GM08714 (cell line): ENCODE data around the gene SIX3.

Source experiments
- H3K4me3 ChIP-seq: fragments of 200-500 bp; sonication (Bioruptor generic); 2 replicates; pipeline ENCODE4 v1.5.1; 2014; ENCODE audit warnings: mild to moderate bottlenecking, low read length, inconsistent platforms
- ZNF274 ChIP-seq: IDR thresholded peaks from 2 replicates; pipeline ENCODE4 v1.6.1; 2012; ENCODE audit warnings: mild to moderate bottlenecking, low read depth, low read length

Gene SIX3

GRCh38 chr2:44934983-44935728, 6.3 kb upstream of the SIX3 start:
- no peak for TF ChIP-seq ZNF274
- H3K4me3 ChIP-seq = peak overlapping the region; percentile 13; the same call in 1 of the 2 replicates

- no peak overlapping the region for H3K4me3 ChIP-seq
- no peak for TF ChIP-seq ZNF274
These were observed 5.8 kb upstream of the SIX3 start for GRCh38 chr2:44935729-44936098.

DNA sequence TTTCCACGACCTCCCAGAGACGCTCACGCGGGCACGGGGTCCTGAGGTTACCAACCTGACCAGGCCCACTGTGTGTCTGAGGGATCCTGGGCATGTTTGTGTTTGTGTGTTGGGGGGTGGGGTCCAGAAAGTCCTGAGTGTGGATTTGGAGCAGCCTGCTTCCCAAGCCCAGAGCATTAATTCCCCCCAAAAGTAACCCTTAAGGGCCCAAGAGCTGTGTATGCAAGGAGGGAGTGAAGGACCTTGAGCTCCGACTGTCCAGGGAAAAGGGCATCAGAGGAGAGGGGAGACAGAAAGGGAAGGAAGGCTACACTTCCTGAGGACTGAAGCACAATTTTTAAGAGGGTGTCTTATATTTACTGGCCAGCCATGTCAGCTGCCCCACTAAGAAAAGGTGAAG, 5.2 kb upstream of the SIX3 start:
- no peak for TF ChIP-seq ZNF274
- no peak overlapping the region for H3K4me3 ChIP-seq

DNA sequence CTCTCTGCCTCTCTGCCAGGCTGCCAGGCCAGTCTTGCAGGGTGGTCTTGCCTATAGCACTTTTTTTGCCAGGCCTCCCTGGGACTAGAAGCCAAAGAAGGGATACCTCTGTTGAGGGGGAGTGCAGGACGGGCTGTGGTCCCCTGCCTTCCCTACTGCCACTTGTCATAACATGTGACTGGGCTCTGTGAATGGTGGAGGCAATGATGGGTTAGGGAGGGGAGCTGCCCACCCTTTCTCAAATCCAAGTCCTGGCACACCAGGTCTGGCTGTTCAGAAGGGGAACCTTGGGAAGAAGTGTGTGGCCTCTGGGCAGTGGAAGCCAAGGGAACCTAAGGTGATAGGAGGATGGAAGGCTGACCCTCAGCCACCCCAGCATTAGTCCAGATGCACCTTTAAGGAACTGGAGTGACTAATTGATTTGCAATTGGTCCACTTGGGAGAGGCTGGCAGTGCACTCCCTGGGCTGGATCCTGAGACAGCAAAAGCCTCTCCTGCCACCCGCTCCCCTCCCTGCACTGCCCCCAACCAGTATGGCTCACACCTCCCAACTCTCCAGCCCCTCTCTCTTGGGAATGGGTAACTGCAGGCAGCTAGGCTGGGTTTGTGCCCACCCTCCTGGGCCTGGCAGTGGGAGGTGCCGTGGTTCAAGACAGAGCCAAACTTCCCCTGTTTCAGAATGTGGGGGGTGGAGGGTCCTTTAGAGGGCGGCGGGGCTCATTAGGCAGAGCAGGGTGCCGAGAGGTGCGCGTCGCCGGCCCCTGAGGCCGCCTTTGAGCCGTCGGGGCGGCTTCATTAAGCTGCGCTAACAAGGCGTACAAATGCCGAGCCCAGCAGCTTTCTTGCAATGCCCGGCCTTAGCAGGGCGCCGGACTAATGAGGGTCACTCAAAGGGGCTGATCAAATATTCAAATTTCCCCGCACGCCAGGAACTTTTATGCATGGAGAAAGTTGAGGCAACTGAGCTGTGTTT, 4.5 kb upstream of the SIX3 start:
- no peak for TF ChIP-seq ZNF274
- no peak overlapping the region for H3K4me3 ChIP-seq

DNA sequence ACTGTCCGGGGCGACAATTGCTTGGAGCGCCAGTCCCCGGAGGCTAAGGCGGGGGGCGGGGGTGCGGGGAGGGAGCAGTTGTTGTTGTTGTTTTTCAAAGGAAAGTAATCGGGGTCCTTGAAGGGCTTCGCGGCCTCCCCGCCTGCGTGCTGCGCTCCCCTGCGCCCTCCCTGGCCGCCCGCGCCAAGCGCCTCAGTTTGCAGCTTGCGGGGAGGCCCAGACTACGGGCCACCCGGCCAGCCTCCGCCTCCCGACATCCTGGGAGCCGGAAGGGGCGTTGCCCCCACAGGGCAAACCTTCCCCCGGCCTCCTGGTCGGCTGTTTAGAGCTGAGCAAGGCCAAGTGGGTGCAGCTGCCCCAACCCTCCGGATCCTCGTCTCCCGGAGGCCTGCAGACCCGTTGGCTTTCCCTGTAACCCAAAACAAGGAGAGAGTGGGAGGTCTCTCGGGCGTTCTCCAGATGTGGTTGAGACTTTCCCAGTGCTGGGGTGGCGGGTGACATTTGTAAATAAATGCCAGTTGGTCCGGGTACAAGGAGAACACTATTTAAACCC, 3.7 kb upstream of the SIX3 start:
- no peak overlapping the region for H3K4me3 ChIP-seq

DNA sequence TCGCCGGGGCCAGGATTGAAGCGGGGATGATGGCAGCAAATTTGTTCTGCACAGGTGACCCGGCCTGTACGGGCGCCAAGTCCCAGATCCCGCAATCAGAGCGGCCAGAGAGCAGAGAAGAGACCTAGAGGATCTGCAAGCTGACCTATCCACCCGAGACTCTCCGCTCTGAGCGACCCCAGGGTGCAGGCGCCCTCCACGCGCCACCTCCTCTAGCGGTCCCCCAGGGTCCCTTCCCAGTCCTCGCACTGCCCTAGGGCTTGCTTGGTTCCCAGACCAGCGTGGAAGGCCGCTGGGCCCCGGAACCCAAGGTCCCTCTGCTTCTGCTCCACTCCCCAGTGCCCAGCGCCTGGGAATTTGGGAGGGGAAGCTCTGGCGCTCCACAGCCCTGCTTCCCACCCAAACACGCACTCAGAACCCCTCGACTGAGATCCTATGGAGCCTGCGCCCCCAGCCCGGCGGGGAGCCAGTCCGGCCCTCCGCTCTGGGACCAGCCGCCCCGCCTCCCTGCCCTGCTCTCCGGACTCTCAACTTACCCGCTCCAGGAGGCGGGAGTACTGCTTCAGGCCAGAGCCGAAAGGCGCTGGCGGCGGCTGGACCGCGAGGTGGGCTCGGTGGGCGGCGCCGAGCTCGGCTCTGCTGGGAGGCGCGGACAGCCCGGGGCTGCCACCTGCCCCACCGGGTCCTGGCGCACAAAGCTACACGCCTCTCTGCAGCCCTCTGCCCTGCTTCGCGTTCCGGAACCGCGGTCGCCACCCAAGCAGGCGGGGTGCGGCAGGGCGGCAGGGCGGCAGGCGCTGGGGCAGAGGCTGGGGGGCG, 3.0 kb upstream of the SIX3 start:
- no peak overlapping the region for H3K4me3 ChIP-seq
- TF ChIP-seq ZNF274 = no peak

More for the DNA sequence above, 3.7 kb upstream of the SIX3 start:
- no peak for TF ChIP-seq ZNF274

DNA sequence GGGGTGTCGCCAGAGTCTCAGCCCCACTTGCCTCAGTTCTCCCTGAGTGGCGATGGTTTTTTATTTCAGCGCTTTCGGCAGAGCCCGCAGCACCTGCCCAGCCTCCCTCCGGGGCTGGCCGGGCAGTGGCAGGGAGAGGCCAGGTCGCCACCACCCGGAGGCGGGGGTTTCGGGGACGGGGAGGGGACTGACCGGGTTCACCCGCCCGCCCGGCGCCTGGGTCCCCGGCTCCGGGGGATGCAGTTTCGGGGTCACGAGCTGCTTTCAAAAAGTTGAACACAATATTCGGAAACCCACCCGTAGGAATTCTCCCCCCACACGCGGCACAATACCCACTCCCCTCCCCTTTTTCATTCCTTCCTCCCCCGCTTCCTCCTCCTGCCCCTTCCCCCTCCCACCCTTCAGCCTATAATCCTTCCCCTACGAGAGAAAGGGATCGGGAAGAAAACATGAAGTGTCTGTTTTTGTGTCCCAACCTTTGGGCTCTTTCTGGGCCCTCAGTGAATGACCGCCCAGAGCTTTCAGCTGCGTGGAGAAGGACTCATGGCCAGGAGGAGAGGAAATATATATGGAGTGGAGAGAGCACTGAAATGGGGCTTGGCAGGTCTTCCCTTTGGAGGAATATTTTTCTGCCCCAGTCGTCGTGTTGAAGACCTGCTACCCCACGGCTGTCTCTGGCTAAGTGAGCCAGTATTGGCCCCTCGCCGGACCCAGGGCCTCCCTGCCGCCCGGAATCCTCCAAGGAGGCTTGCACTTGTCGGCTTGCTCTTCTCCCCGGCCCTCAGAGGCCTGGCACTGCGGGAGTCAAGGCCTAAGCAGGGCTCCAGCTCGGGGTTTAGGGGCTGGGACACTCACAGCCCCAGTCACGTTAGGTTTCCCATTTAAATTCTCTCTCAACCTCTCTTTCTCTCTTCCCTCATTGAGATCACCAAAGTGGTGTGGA, 2.1 kb upstream of the SIX3 start:
- H3K4me3 ChIP-seq = no peak overlapping the region
- TF ChIP-seq ZNF274 = no peak

- no peak for TF ChIP-seq ZNF274
- no peak overlapping the region for H3K4me3 ChIP-seq
These were observed 1.4 kb upstream of the SIX3 start for GRCh38 chr2:44940049-44940494.

DNA sequence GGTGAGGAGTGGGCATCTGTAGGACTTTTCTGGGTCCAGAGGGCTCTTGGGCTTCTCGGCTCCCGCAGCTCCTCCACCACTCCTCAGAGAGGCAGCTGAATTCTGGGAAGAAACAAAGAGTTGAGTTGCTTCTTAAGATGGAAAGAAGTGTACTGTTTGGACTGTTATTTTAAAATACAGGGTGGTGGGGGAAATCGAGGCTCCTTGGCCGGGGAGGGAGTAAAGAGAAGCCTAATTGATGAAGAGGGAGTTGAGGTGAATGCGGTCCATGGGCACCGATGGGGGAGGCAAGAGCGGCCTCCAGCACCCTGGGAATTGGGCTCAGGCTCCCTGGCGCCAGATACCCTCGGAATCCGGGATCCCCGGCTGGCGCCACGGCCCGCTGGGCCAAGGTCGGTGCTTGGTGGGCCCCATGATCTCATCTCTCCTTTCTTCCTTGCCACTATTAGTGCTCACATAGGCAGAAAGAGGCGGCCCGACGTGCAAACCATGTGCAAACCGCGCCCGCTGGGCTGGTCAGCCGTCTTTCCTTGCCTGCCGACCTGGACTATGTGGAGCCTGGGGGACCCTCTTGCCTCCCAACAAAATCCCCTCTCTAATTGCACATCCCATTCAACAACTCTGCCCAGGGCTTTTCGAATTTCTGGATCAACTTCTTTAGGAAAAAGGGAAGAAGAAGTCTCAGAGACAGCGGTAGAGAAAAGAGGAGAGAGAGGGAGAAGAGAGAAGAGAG, 604 bp upstream of the SIX3 start:
- TF ChIP-seq ZNF274 = no peak
- H3K4me3 ChIP-seq = peak overlapping the region; percentile 47; the same call in 1 of the 2 replicates

- no peak overlapping the region; the same call in 1 of the 2 replicates for H3K4me3 ChIP-seq
- TF ChIP-seq ZNF274 = no peak
These were observed 965 bp downstream of the SIX3 start for GRCh38 chr2:44942304-44943030.

- H3K4me3 ChIP-seq = no peak overlapping the region
- no peak for TF ChIP-seq ZNF274
These were observed 1.7 kb downstream of the SIX3 start for GRCh38 chr2:44943031-44943692.
